Activated CD4-positive, alpha-beta T cell treated with anti-CD3 and anti-CD28 coated beads for 48 hours (primary cell): ENCODE results near the gene USP6NL.
"Not testable (repeated sequence)": the region's sequence is repeated elsewhere in the genome, so short reads cannot be mapped to it uniquely, and the experiment has no call there.

Source experiments
- DNase-seq: peaks from one replicate; pipeline ENCODE4 v3.0.0-alpha.2; 2020

Gene USP6NL

GRCh38 chr10:11511321-11511720 lies 100.1 kb downstream of the USP6NL start:
- no peak for DNase-seq

GRCh38 chr10:11510736-11511135 lies 100.7 kb downstream of the USP6NL start:
- DNase-seq: no peak

- no peak for DNase-seq
Measured at GRCh38 chr10:11510281-11510680, 101.2 kb downstream of the USP6NL start.

- no peak for DNase-seq
Measured at GRCh38 chr10:11509036-11509435, 102.4 kb downstream of the USP6NL start.

GRCh38 chr10:11506247-11506789 lies 105.1 kb downstream of the USP6NL start:
- DNase-seq: no peak

- peak; percentile 62 for DNase-seq
Measured at GRCh38 chr10:11505639-11506038, 105.8 kb downstream of the USP6NL start.

GRCh38 chr10:11504566-11505285 lies 106.7 kb downstream of the USP6NL start:
- DNase-seq: no peak

GRCh38 chr10:11501600-11501999 lies 109.8 kb downstream of the USP6NL start:
- no peak for DNase-seq

- no peak for DNase-seq
Measured at GRCh38 chr10:11499425-11500071, 111.9 kb downstream of the USP6NL start.

- DNase-seq: no peak
Measured at GRCh38 chr10:11498399-11498798, 113.1 kb downstream of the USP6NL start.

GRCh38 chr10:11494923-11495322 lies 116.5 kb downstream of the USP6NL start:
- DNase-seq: not testable (repeated sequence)

GRCh38 chr10:11493646-11494045 lies 117.8 kb downstream of the USP6NL start:
- DNase-seq: no peak

GRCh38 chr10:11491087-11491486 lies 120.4 kb downstream of the USP6NL start:
- DNase-seq: no peak

GRCh38 chr10:11489591-11489990 lies 121.9 kb downstream of the USP6NL start:
- no peak for DNase-seq

GRCh38 chr10:11488126-11488525 lies 123.3 kb downstream of the USP6NL start:
- no peak for DNase-seq

- no peak for DNase-seq
Measured at GRCh38 chr10:11483201-11484148, 128.0 kb downstream of the USP6NL start.

GRCh38 chr10:11482306-11482705 lies 129.1 kb downstream of the USP6NL start:
- DNase-seq: no peak

GRCh38 chr10:11480687-11481086 lies 130.8 kb downstream of the USP6NL start:
- DNase-seq: no peak

GRCh38 chr10:11479300-11479699 lies 132.2 kb downstream of the USP6NL start:
- DNase-seq: no peak

- no peak for DNase-seq
Measured at GRCh38 chr10:11478807-11479206, 132.6 kb downstream of the USP6NL start.

- DNase-seq: no peak
Measured at GRCh38 chr10:11475831-11476434, 135.5 kb downstream of the USP6NL start.

GRCh38 chr10:11473128-11473760 lies 138.2 kb downstream of the USP6NL start:
- no peak for DNase-seq
